Ovary (tissue), 3 donors: Measurements from ENCODE around the gene HTR6.

Experiments used
- EP300 ChIP-seq: sonication (generic); formaldehyde crosslinking; IDR thresholded peaks from one replicate; pipeline ENCODE4 v1.6.1; 2017; ENCODE audit warnings: antibody characterized with exemption
- TF ChIP-seq, protein P1 (sequence below), 3 donors: fragments of 450-650 bp in 2 of 3; fragments of 200-600 bp in 1 of 3; IDR thresholded peaks; one replicate each; pipeline versions ENCODE4 v1.5.1 to v1.8.0; 2016 to 2022; ENCODE audit warnings: antibody characterized with exemption in 3 of 3, mild to moderate bottlenecking in 1 of 3
- donor health status: DM: no; HTN: no; CAD: no.

DNA sequence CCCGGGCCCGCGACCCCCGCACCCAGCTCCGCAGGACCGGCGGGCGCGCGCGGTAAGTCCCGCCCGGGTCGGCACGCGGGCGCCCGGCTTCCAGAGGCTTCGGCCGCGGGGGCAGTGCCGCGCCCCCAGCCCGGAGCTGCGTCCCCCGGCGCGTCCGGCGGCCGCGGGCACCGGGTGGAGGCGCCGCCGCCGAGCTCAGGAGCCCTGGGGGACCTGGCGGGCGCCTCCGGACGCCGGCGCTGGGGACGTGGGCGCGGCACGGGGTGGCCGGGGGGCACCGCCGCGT lies 20.3 kb upstream of the HTR6 start:
- TF ChIP-seq, protein P1, sequence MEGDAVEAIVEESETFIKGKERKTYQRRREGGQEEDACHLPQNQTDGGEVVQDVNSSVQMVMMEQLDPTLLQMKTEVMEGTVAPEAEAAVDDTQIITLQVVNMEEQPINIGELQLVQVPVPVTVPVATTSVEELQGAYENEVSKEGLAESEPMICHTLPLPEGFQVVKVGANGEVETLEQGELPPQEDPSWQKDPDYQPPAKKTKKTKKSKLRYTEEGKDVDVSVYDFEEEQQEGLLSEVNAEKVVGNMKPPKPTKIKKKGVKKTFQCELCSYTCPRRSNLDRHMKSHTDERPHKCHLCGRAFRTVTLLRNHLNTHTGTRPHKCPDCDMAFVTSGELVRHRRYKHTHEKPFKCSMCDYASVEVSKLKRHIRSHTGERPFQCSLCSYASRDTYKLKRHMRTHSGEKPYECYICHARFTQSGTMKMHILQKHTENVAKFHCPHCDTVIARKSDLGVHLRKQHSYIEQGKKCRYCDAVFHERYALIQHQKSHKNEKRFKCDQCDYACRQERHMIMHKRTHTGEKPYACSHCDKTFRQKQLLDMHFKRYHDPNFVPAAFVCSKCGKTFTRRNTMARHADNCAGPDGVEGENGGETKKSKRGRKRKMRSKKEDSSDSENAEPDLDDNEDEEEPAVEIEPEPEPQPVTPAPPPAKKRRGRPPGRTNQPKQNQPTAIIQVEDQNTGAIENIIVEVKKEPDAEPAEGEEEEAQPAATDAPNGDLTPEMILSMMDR (IDR thresholded peaks at IDR 0.05) = no peak
- no peak for TF ChIP-seq EP300
